ENCODE measurements around the gene CASP1.

Gene CASP1

DNA sequence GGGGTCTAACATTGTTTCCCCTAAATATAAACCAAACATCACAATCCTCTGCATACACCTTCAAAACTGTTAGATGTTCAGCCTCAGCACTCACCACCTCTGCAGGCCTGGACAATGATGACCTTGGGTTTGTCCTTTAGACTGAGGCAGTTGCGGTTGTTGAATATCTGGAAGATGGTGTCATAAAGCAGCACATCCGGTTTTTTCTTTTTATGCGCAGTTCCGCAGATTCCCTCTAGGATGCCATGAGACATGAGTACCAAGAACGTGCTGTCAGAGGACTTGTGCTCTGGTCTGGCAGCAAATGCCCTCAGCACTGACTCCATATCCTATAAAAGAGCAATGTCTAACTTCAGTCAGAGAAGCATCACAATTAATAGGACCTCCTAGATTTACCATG, 34.8 kb downstream of the CASP1 start:
- no peaks in the 10 kb centered on the region for H3K9me3 ChIP-seq (ENCODE audit: insufficient read depth, low read length)
- H3K27ac ChIP-seq (ENCODE audit: low read length) = no peak overlapping the region
- H4K20me1 ChIP-seq (ENCODE audit: insufficient read depth, low read length) = no peaks in the 10 kb centered on the region
- no peaks in the 10 kb centered on the region for H3K27me3 ChIP-seq (ENCODE audit: low read depth, low read length)
- H3K36me3 ChIP-seq (replicated peaks; ENCODE audit: low read depth, low read length) = no peaks in the 10 kb centered on the region
- H3K79me2 ChIP-seq (ENCODE audit: low read length) = no peaks in the 10 kb centered on the region
- no peak overlapping the region for H3K4me3 ChIP-seq (ENCODE audit: low read length)
- H3K4me1 ChIP-seq (ENCODE audit: low read length) = no peaks in the 10 kb centered on the region
- H3K9ac ChIP-seq (ENCODE audit: low read length) = no peak overlapping the region
- H3K4me2 ChIP-seq (ENCODE audit: low read length) = no peak overlapping the region
- no peak for TF ChIP-seq EZH2phosphoT487 (IDR thresholded peaks at IDR 0.05; ENCODE audit: low read depth)
- TF ChIP-seq, protein P1, sequence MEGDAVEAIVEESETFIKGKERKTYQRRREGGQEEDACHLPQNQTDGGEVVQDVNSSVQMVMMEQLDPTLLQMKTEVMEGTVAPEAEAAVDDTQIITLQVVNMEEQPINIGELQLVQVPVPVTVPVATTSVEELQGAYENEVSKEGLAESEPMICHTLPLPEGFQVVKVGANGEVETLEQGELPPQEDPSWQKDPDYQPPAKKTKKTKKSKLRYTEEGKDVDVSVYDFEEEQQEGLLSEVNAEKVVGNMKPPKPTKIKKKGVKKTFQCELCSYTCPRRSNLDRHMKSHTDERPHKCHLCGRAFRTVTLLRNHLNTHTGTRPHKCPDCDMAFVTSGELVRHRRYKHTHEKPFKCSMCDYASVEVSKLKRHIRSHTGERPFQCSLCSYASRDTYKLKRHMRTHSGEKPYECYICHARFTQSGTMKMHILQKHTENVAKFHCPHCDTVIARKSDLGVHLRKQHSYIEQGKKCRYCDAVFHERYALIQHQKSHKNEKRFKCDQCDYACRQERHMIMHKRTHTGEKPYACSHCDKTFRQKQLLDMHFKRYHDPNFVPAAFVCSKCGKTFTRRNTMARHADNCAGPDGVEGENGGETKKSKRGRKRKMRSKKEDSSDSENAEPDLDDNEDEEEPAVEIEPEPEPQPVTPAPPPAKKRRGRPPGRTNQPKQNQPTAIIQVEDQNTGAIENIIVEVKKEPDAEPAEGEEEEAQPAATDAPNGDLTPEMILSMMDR (IDR thresholded peaks at IDR 0.05; ENCODE audit: low read depth, low read length) = no peak
- H2AFZ ChIP-seq (ENCODE audit: low read depth, low read length) = no peak overlapping the region

GRCh38 chr11:104999721-105000120, 35.2 kb downstream of the CASP1 start:
- H2AFZ ChIP-seq (ENCODE audit: low read depth, low read length) = no peak overlapping the region

DNA sequence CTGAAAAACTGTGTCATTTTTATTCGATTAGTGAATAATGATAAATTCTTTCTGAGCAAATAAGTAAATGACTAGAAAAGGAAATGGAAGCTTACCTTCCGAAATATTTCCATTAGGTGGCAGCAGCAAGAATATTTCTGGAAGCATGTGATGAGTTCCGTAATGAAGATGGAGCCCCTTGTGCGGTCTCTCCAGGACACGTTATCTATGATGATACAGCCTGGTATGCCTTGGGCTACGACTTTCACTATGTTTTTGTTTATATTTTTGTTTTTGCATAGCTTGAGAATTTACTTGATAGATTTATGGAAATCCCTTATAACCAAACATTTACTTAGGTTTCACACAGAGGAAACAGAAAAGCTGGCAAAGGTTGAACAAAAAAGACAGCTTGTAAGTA, 37.7 kb downstream of the CASP1 start:
- Histone ChIP-seq H3K9me3 (ENCODE audit: insufficient read depth, low read length) (no peaks in the 10 kb centered on the region), H3K27ac (ENCODE audit: low read length) (no peak overlapping the region), H4K20me1 (ENCODE audit: insufficient read depth, low read length) (no peaks in the 10 kb centered on the region), H3K4me1 (ENCODE audit: low read length) (no peaks in the 10 kb centered on the region), H3K9ac (ENCODE audit: low read length) (no peak overlapping the region), H3K79me2 (ENCODE audit: low read length) (no peaks in the 10 kb centered on the region), H2AFZ (ENCODE audit: low read depth, low read length) (no peak overlapping the region), H3K4me2 (ENCODE audit: low read length) (no peak overlapping the region), H3K36me3 (replicated peaks; ENCODE audit: low read depth, low read length) (no peaks in the 10 kb centered on the region), H3K4me3 (ENCODE audit: low read length) (no peak overlapping the region), H3K27me3 (ENCODE audit: low read depth, low read length) (no peaks in the 10 kb centered on the region)
- no peak for TF ChIP-seq EZH2phosphoT487 (IDR thresholded peaks at IDR 0.05; ENCODE audit: low read depth)
- TF ChIP-seq, protein P1 (IDR thresholded peaks at IDR 0.05; ENCODE audit: low read depth, low read length) = peak; percentile 7; the same call in 1 of the 2 replicates

More at GRCh38 chr11:104999721-105000120, 35.2 kb downstream of the CASP1 start:
- Histone ChIP-seq H4K20me1 (ENCODE audit: insufficient read depth, low read length) (no peaks in the 10 kb centered on the region), H3K4me2 (ENCODE audit: low read length) (no peak overlapping the region), H3K36me3 (replicated peaks; ENCODE audit: low read depth, low read length) (no peaks in the 10 kb centered on the region), H3K79me2 (ENCODE audit: low read length) (no peaks in the 10 kb centered on the region), H3K9me3 (ENCODE audit: insufficient read depth, low read length) (no peaks in the 10 kb centered on the region), H3K27me3 (ENCODE audit: low read depth, low read length) (no peaks in the 10 kb centered on the region), H3K4me3 (ENCODE audit: low read length) (no peak overlapping the region), H3K9ac (ENCODE audit: low read length) (no peak overlapping the region), H3K27ac (ENCODE audit: low read length) (no peak overlapping the region), H3K4me1 (ENCODE audit: low read length) (no peaks in the 10 kb centered on the region)
- no peak for TF ChIP-seq EZH2phosphoT487 (IDR thresholded peaks at IDR 0.05; ENCODE audit: low read depth)
- TF ChIP-seq, protein P1 (IDR thresholded peaks at IDR 0.05; ENCODE audit: low read depth, low read length) = no peak

- Histone ChIP-seq H3K4me3 (ENCODE audit: low read length) (no peak overlapping the region), H3K27ac (ENCODE audit: low read length) (no peak overlapping the region), H3K9ac (ENCODE audit: low read length) (no peak overlapping the region), H3K27me3 (ENCODE audit: low read depth, low read length) (no peaks in the 10 kb centered on the region), H2AFZ (ENCODE audit: low read depth, low read length) (no peak overlapping the region), H3K9me3 (ENCODE audit: insufficient read depth, low read length) (no peaks in the 10 kb centered on the region), H3K36me3 (replicated peaks; ENCODE audit: low read depth, low read length) (no peaks in the 10 kb centered on the region), H3K79me2 (ENCODE audit: low read length) (no peaks in the 10 kb centered on the region), H4K20me1 (ENCODE audit: insufficient read depth, low read length) (no peaks in the 10 kb centered on the region), H3K4me2 (ENCODE audit: low read length) (no peak overlapping the region), H3K4me1 (ENCODE audit: low read length) (no peaks in the 10 kb centered on the region)
- TF ChIP-seq, protein P1 (IDR thresholded peaks at IDR 0.05; ENCODE audit: low read depth, low read length) = no peak
These were observed 39.9 kb downstream of the CASP1 start for GRCh38 chr11:104995001-104995408.
